Heart right ventricle (tissue), 16 donors: ENCODE data around the gene MGAT5. TPM values are rescaled to one million over a fixed set of nuclear protein-coding genes. Genes with fewer than 3 reads are reported as not detected.

Experiments
- ATAC-seq, 8 donors: fragments of 200-7000 bp; cut with Tn5 transposase; one replicate each; pipeline ENCODE4 v1.9.1; 2020; ENCODE audit warnings: mild to moderate bottlenecking in 8 of 8, moderate library complexity in 8 of 8, moderate number of reproducible peaks in 1 of 8
- DNase-seq, 2 donors: peaks; one replicate each; pipeline ENCODE4 v3.0.0-alpha.2; 2020
- H3K27ac ChIP-seq, 10 donors: fragments of 200-600 bp; sonication (generic) in 2 of 10; one replicate each; pipeline versions ENCODE4 v1.5.0 to v1.8.0; 2020 to 2022; ENCODE audit warnings: mild to moderate bottlenecking in 3 of 10
- H3K27me3 ChIP-seq, 7 donors: fragments of 200-600 bp; one replicate each; pipeline ENCODE4 v1.8.0; 2021 to 2022; ENCODE audit warnings: mild to moderate bottlenecking in 2 of 7
- H3K36me3 ChIP-seq, 9 donors: fragments of 200-600 bp; sonication (generic) in 1 of 9; one replicate each; pipeline versions ENCODE4 v1.5.0 to v1.8.0; 2020 to 2022; ENCODE audit warnings: mild to moderate bottlenecking in 2 of 9
- H3K4me1 ChIP-seq, 9 donors: fragments of 200-600 bp; sonication (generic) in 1 of 9; one replicate each; pipeline versions ENCODE4 v1.5.0 to v1.8.0; 2020 to 2022; ENCODE audit warnings: mild to moderate bottlenecking in 4 of 9
- H3K4me3 ChIP-seq, 10 donors: fragments of 200-600 bp; sonication (generic) in 2 of 10; one replicate each; pipeline versions ENCODE4 v1.5.0 to v1.8.0; 2020 to 2022; ENCODE audit warnings: mild to moderate bottlenecking in 7 of 10, moderate library complexity in 2 of 10
- H3K9me3 ChIP-seq, 11 donors: fragments of 200-600 bp in 10 of 11; sonication (generic) in 2 of 11; one replicate each; pipeline versions ENCODE4 v1.5.0 to v1.8.0; 2013 to 2022; ENCODE audit warnings: mild to moderate bottlenecking in 2 of 11, control low read depth in 1 of 11, moderate library complexity in 1 of 11
- CTCF ChIP-seq, 9 donors: fragments of 200-600 bp; sonication (generic) in 2 of 9; IDR thresholded peaks; one replicate each; pipeline versions ENCODE4 v1.5.0 to v1.8.0; 2021 to 2022; ENCODE audit warnings: antibody characterized with exemption in 9 of 9, mild to moderate bottlenecking in 5 of 9, moderate library complexity in 1 of 9
- WGBS, 2 donors: extraction: QIAGEN DNeasy Blood & Tissue Kit; methylation state at CpG; one replicate each; pipeline ENCODE4 v1.1.7; 2013; ENCODE audit warnings: inconsistent platforms in 1 of 2; 5-methylcytosine and 5-hydroxymethylcytosine counted together
- intact Hi-C, 10 donors: fragments of 100-400 bp; cut with DNase I; formaldehyde crosslinking; loops; one replicate each; pipeline versions ENCODE4 v1.11.1 to v1.14.2; 2022
- polyA plus RNA-seq, 2 donors: library from polyadenylated mRNA; stranded (reverse); fragments of 200-250 nt; gene quantifications; one replicate each; pipeline ENCODE4 v1.2.3, GENCODE V29; 2013
- total RNA-seq, 10 donors: library from RNA; stranded (reverse); fragmentation: NEBNext Ultra II Directional in 3 of 10; extraction: Animal tissue kit (Norgen Biotek cat#: 25700) in 3 of 10; gene quantifications; one replicate each; pipeline versions ENCODE4 v1.2.1 to v1.2.4, GENCODE V29; 2021 to 2023
- donor health status: Arrhythmogenic right ventricular cardiomyopathy.
- donor health status: ischemic (EF 13 %, LVEDD 7.1; RV severe dilation, severe dysfunction).
- donor health status: healthy with polysubstance abuse.
- donor health status: DM: no; HTN: yes; CAD: no.
- donor health status: DM: no; HTN: no; CAD: no.
- donor health status: ischemic (EF 25% LVEDD 6.9; RV normal size, moderate dysfunction).
- donor health status: ischemic (EF 25% LVEDD 5.7; RV mildly dilated, moderate dysfunction).
- donor health status: healthy.
- donor health status: DM: yes; HTN: yes; CAD: no.
- donor health status: Ischemic cardiomyopathy.
- donor health status: ischemic (EF 35%, LVEDD 5.7; RV mildly dilated, moderate dysfunction).
- donor health status: nonischemic (EF 11% LVEDD 7.7; RV severe dilation, severe dysfunction).
- donor health status: DM: yes; HTN: yes; CAD: no.
- donor health status: PGD.
- donor health status: ischemic (EF 29% LVEDD 5.4; RV normal size, mild dysfunction).
- donor health status: nonischemic (EF 23%, LVEDD 6.1; RV moderate dilation, normal function).

Gene MGAT5
- total and polyA plus RNA-seq, 12 donors, result 6.4 to 111 (median 92.2) TPM

- Histone ChIP-seq H3K4me3 (no peak overlapping the region), H3K36me3 (peaks cover 0 to 99% (median 15%) of the 10 kb centered on the region in 9 donors), H3K27ac (no peak overlapping the region), H3K9me3 (no peaks in the 10 kb centered on the region), H3K4me1 (no peaks in the 10 kb centered on the region), H3K27me3 (no peaks in the 10 kb centered on the region)
- TF ChIP-seq CTCF (IDR thresholded peaks at IDR 0.05), result no peak
- WGBS, 2 donors, result 93 to 94% methylated on average over 7 of the region's 7 CpGs
- peak in 2 of 8 donors; percentile 14 to 31 for ATAC-seq
- intact Hi-C loops, result loop anchor here in 1 of 10 donors (10.0 kb wide), 1 partner anchor 459 kb away; no protein-coding TSS in a partner anchor
- no peak for DNase-seq
These were observed 179.6 kb downstream of the MGAT5 start for GRCh38 chr2:134433469-134433868.

- H3K27me3 ChIP-seq, result no peaks in the 10 kb centered on the region
- H3K4me3 ChIP-seq, result no peak overlapping the region
- TF ChIP-seq CTCF (IDR thresholded peaks at IDR 0.05), result no peak
- peaks cover 0 to 99% (median 10%) of the 10 kb centered on the region in 9 donors for H3K36me3 ChIP-seq
- H3K4me1 ChIP-seq, result no peaks in the 10 kb centered on the region
- ATAC-seq (no peak), DNase-seq (no peak)
- intact Hi-C loops, result loop anchor here in 1 of 10 donors (10.0 kb wide), 1 partner anchor 459 kb away; no protein-coding TSS in a partner anchor
- no peaks in the 10 kb centered on the region for H3K9me3 ChIP-seq
- 98% methylated on average over 6 of the region's 6 CpGs for WGBS, 2 donors
- H3K27ac ChIP-seq, result no peak overlapping the region
These were observed 180.1 kb downstream of the MGAT5 start for GRCh38 chr2:134433979-134434378.

GRCh38 chr2:134435505-134435904, 181.6 kb downstream of the MGAT5 start:
- H3K36me3 ChIP-seq, result peaks cover 0 to 98% (median 7%) of the 10 kb centered on the region in 9 donors
- ATAC-seq, result no peak
- WGBS, 2 donors, result 92 to 95% methylated on average over 4 of the region's 4 CpGs

GRCh38 chr2:134435936-134436335, 182.1 kb downstream of the MGAT5 start:
- Histone ChIP-seq H3K4me3 (no peak overlapping the region), H3K4me1 (peaks cover 0 to 2% (median 0%) of the 10 kb centered on the region in 9 donors), H3K27ac (no peak overlapping the region), H3K36me3 (peaks cover 0 to 95% (median 7%) of the 10 kb centered on the region in 9 donors), H3K9me3 (no peaks in the 10 kb centered on the region), H3K27me3 (no peaks in the 10 kb centered on the region)
- ATAC-seq (no peak), DNase-seq (no peak)
- no peak for TF ChIP-seq CTCF (IDR thresholded peaks at IDR 0.05)
- intact Hi-C loops, result loop anchor here in 1 of 10 donors (10.0 kb wide), 1 partner anchor 461 kb away; no protein-coding TSS in a partner anchor

More at GRCh38 chr2:134435505-134435904, 181.6 kb downstream of the MGAT5 start:
- Histone ChIP-seq H3K27me3 (no peaks in the 10 kb centered on the region), H3K9me3 (no peaks in the 10 kb centered on the region), H3K27ac (no peak overlapping the region), H3K4me3 (no peak overlapping the region), H3K4me1 (no peaks in the 10 kb centered on the region)
- intact Hi-C loops, result loop anchor here in 1 of 10 donors (10.0 kb wide), 1 partner anchor 461 kb away; no protein-coding TSS in a partner anchor
- TF ChIP-seq CTCF (IDR thresholded peaks at IDR 0.05), result no peak
- no peak for DNase-seq
